Measurements from ENCODE around the gene KLHL29.

The KLHL29 gene

GRCh38 chr2:23668756-23669304, 283.9 kb downstream of the KLHL29 start:
- DNase-seq, result no peak

GRCh38 chr2:23669413-23670244, 284.6 kb downstream of the KLHL29 start:
- no peak for DNase-seq

GRCh38 chr2:23670245-23670592, 285.2 kb downstream of the KLHL29 start:
- no peak for DNase-seq

- no peak for DNase-seq
Observed at GRCh38 chr2:23673082-23673481, 288.1 kb downstream of the KLHL29 start.

- DNase-seq, result no peak
Observed at GRCh38 chr2:23673830-23674679, 289.1 kb downstream of the KLHL29 start.

GRCh38 chr2:23675506-23675905, 290.5 kb downstream of the KLHL29 start:
- DNase-seq, result no peak

- no peak for DNase-seq
Observed at GRCh38 chr2:23677836-23678235, 292.9 kb downstream of the KLHL29 start.

GRCh38 chr2:23679044-23679443, 294.1 kb downstream of the KLHL29 start:
- no peak for DNase-seq

- DNase-seq, result no peak
Observed at GRCh38 chr2:23680951-23681350, 296.0 kb downstream of the KLHL29 start.

- no peak for DNase-seq
Observed at GRCh38 chr2:23681356-23682140, 296.6 kb downstream of the KLHL29 start.

GRCh38 chr2:23682481-23682880, 297.5 kb downstream of the KLHL29 start:
- no peak for DNase-seq

GRCh38 chr2:23683001-23683400, 298.0 kb downstream of the KLHL29 start:
- DNase-seq, result no peak

GRCh38 chr2:23684395-23685176, 299.6 kb downstream of the KLHL29 start:
- no peak for DNase-seq

- DNase-seq, result no peak
Observed at GRCh38 chr2:23685181-23685580, 300.2 kb downstream of the KLHL29 start.

- no peak for DNase-seq
Observed at GRCh38 chr2:23685706-23686105, 300.7 kb downstream of the KLHL29 start.

GRCh38 chr2:23686405-23687029, 301.5 kb downstream of the KLHL29 start:
- DNase-seq, result no peak

- no peak for DNase-seq
Observed at GRCh38 chr2:23687214-23687613, 302.2 kb downstream of the KLHL29 start.

GRCh38 chr2:23687713-23688112, 302.7 kb downstream of the KLHL29 start:
- DNase-seq, result no peak

- DNase-seq, result no peak
Observed at GRCh38 chr2:23688486-23689130, 303.6 kb downstream of the KLHL29 start.

- no peak for DNase-seq
Observed at GRCh38 chr2:23689131-23689700, 304.2 kb downstream of the KLHL29 start.

GRCh38 chr2:23689891-23690290, 304.9 kb downstream of the KLHL29 start:
- no peak for DNase-seq

Data from retina (tissue), 1 donor.